ENCODE results near the gene EBF3.

The EBF3 gene

GRCh38 chr10:129963641-129964501 is at the start of gene EBF3:
Gene EBF3, minus strand, starts transcription at chr10:129964274. Its CDS starts 506 bp downstream, at chr10:129963768.
- DNase-seq, result peak; percentile 39 to 62

- no peak for DNase-seq
Measured at GRCh38 chr10:130013335-130014262, 49.5 kb upstream of the EBF3 start.

GRCh38 chr10:130012129-130012528 is 48.1 kb upstream of the EBF3 start:
- DNase-seq, result no peak

DNA sequence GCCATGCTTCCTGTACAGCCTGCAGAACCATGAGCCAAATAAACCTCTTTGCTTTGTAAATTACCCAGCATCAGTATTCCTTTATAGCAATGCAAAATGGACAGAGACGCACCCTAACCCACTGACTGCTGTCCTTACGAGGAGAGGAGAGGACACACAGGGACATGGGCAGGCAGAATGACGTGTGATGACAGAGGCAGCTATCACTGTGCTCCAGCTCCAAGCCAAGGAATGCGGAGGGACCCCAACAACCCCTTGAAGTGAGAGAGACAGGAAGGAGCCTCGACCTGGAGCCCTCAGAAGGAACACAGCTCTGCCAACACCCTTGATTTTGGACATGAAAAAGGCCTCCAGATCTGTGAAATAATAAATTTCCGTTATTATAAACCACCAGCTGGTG is 46.6 kb upstream of the EBF3 start:
- DNase-seq, result no peak

- no peak for DNase-seq
Measured at GRCh38 chr10:130009228-130009627, 45.2 kb upstream of the EBF3 start.

DNA sequence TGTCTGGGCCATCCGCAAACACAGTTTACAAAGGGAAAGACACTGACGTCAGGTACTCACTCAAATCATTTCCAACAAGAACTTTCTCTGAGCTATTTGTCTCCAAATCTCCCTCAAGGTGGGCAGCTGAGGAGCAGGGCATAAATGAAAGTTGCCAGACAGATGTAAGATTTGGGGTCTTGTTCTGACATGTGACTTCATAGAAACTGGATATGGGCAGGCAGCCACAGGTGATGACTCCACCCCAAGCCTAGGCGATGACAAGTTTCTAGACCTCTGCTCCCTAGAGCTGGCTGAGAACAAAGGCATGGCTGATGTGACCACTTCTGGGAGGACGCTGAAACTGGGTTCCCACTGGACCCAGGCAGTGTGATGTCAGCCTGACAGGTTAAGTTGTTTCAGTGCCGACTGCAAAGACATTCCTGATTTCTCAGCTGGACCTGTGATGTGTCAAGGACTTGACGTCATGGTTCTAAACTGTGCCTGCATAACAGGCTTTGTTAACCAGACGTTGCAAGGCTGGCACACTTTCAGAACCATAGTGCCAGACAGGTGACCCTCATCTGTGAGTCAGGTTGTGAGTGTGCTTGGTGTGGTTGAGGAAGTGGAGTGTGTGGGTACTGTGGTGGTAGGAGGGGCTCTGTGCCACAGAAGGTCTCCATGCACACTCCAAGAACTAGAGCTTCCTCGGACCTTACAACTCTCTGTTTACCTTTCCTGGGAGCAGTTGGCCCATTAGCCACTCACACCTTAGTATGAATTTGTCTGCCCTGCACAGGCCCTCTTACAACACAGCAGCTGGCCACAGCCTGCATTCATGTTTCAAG is 39.9 kb upstream of the EBF3 start:
- no peak for DNase-seq

DNA sequence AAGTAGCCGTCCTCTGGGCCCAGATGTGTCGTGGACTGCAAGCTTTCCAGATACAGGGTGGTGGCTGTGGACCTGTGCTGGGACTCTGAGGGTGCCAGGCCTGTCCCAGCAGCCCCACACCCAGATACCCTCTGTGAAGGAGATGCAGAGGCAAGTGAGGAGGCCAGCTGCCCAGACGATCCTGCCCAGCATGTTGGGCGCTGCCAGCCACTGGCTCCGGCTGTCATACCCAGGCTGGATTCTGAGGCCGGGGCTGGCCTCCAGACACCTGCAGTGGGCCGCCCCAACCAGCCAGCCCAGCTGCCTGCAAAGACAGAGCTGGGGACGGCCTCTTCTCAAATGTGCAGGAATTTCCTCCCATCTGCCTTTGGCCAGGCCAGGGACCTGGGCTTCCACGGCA is 39.1 kb upstream of the EBF3 start:
- no peak for DNase-seq

DNA sequence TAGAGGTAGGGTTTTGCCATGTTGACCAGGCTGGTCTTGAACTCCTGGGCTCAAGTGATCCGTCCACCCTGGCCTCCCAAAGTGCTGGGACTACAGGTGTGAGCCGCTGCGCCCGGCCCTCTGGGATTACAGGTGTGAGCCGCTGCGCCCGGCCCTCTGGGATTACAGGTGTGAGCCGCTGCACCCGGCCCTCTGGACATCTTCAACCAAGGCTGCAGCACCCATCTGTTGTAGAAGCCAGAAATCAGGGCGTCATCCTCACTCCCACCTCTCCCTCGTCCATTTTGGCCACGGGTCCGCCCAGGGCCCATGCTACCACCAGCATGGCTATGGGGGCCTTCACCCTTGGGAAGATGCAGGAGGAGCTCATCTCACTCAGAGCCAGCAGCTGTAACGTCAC is 38.5 kb upstream of the EBF3 start:
- DNase-seq, result no peak

DNA sequence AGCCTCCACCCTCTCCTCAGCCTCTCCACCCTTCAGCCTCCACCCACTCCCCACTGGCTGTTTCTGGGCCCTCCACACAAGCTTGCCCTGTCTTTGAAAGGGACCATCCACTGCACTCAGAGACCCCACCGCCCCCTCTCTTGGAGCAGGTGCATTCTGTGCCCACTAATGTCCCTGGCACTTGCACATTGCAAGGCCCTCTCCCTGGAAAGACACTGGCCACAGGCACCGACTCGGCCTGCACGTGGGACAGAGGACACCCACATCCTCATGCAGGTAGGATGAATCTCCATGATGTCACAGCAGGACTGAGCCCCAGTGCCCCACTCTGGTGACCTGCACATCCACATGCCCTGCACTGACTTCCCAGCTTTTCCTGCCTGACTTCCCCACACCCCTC is 36.8 kb upstream of the EBF3 start:
- DNase-seq, result no peak

DNA sequence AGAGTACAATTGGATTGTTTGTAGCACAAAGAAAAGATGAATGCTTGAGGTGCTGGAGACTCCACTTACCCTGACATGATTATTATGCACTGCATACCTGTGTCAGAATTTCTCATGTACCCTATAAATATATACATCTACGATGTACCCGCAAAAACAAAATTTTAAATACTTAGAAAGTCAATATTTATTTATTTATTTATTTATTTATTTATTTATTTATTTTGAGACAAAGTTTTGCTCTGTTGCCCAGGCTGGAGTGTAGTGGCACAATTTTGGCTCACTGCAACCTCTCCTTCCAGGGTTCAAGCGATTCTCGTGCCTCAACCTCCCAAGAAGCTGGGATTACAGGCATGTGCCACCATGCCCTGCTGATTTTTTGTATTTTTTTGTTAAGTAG is 35.1 kb upstream of the EBF3 start:
- no peak for DNase-seq

- no peak for DNase-seq
Measured at GRCh38 chr10:129993621-129994020, 29.5 kb upstream of the EBF3 start.

GRCh38 chr10:129992356-129992755 is 28.3 kb upstream of the EBF3 start:
- no peak for DNase-seq

- DNase-seq, result no peak
Measured at GRCh38 chr10:129982825-129983224, 18.8 kb upstream of the EBF3 start.

GRCh38 chr10:129978980-129979379 is 14.9 kb upstream of the EBF3 start:
- DNase-seq, result no peak

DNA sequence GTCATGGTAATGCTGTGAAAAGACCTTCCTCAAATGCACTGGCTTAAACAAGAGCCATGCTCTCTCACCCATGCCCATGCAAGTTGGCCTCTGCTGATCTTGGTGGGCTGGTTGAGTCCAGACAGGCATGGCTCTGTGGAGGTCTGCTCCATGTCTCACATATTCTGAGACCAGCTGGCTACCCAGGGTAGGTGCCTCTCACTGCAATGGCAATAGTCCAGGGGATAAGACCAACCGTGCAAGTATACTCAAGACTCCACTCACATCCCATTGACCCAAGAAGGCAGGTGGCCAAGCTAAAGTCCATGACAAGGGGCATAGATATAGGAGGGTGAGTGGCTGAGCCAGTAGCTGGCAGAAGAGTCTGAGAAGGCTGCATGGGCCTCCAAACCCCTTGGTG is 14.2 kb upstream of the EBF3 start:
- DNase-seq, result no peak

DNA sequence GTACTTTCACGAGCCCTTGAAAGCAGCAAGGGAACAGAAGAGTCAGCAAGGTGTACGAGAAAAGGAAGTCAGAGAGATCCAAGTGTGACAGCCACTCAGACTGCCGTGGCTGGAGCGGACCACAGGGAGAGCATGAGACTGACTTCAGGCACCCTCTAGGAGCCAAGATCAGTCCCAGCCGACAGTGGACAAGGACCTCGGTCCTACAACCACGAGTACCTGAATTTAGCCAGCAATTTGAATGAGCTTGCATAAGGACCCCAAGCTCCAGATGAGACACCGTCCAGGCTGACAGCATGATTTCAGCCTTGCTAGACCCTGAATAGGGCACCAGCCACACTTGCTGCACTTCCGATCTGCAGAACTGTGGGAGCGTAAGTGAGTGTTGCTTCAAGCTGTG is 13.7 kb upstream of the EBF3 start:
- DNase-seq, result no peak

DNA sequence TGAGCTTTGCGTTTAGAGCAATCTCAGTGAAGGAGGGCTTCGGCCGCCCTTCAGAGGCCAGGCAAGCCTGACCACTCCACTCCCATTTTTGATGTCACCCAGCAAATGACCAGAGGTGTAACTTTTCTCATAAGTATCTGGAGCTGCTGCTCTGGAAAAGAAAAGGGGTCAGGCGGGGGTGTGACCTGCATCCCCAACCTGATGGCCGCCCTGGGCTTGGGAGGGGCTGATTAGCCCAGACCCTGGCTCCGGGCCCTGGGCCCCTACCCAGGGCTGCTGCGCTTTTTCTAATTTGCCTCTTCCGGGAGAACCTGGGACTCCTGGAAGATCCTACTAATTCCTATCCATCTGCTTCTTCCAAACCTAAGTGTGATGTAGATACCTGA is 9.6 kb upstream of the EBF3 start:
- DNase-seq, result no peak

GRCh38 chr10:129972966-129973673 is 9.0 kb upstream of the EBF3 start:
- no peak for DNase-seq

GRCh38 chr10:129972145-129972965 is 8.3 kb upstream of the EBF3 start:
- no peak for DNase-seq

DNA sequence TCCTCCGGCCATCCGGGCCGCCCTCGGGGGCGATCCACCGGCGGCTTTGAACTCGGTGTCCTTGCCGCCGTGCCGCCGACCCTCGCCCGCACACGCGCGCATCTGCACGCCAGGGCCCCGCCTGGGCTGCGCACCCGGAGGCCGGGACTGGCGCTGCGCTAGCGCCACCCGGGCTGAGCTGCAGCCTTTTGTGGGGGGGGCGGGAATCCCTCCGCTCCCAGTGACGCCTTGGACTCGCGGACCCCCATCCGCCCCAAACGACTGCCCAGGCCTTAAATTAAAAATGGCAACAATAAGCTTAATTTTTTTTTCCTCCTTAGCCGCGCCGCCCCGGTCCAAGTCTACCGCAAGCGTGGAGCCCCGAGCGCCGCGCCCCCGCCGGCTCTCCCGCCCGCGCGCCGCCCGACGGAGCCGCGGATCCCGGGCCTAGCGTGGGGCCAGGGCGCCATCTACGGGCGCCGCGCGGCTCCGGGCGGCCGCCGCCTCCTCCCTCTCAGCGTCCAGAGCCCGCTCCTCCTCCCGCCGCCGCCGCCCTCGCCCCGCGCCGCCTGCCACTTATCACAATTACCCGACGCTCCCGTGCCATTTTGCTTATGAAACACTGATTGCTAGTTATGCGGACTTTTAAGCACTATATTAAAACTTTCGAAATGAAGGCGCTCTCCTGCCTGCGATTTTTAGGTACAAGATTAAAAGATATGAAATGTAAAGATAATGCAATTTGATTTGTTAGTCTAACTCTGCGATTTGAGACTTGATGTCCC is 7.5 kb upstream of the EBF3 start:
- peak; percentile 45 to 70 for DNase-seq

All from stimulated activated CD4-positive, alpha-beta T cell treated with anti-CD3 and anti-CD28 coated beads, Interleukin-2, amount 100 ng/mL, for 24 hours (primary cell).